ENCODE measurements around the gene SH3RF3. TPM values are rescaled to one million over a fixed set of nuclear protein-coding genes. Genes with fewer than 3 reads are reported as not detected.
A peak's percentile ranks its signal among the peaks of the same experiment; 100 is the strongest.

The SH3RF3 gene
- total RNA-seq, 1 donor from 2014 or later, result 7.4 TPM

GRCh38 chr2:109452318-109453305 is 323.6 kb downstream of the SH3RF3 start:
- Histone ChIP-seq H3K36me3 (no peaks in the 10 kb centered on the region), H3K4me1 (no peaks in the 10 kb centered on the region), H3K27ac (no peak overlapping the region), H3K9me3 (no peaks in the 10 kb centered on the region), H3K27me3 (no peaks in the 10 kb centered on the region), H3K4me3 (no peak overlapping the region)
- intact Hi-C loops (cut with DNase I), result no loop called here
- DNase-seq (peak; percentile 60), ATAC-seq (no peak)
- TF ChIP-seq CTCF (IDR thresholded peaks at IDR 0.05), result no peak

- no peak for ATAC-seq
- intact Hi-C loops (cut with DNase I), result no loop called here
Measured at GRCh38 chr2:109453371-109453995, 324.5 kb downstream of the SH3RF3 start.

GRCh38 chr2:109454304-109454703 is 325.3 kb downstream of the SH3RF3 start:
- intact Hi-C loops (cut with DNase I), result no loop called here
- Histone ChIP-seq H3K27me3 (no peaks in the 10 kb centered on the region), H3K9me3 (no peaks in the 10 kb centered on the region), H3K27ac (no peak overlapping the region), H3K4me3 (no peak overlapping the region), H3K4me1 (no peaks in the 10 kb centered on the region), H3K36me3 (no peaks in the 10 kb centered on the region)
- TF ChIP-seq CTCF (IDR thresholded peaks at IDR 0.05), result no peak
- no peak for ATAC-seq
- peak; percentile 34 for DNase-seq

More at GRCh38 chr2:109453371-109453995, 324.5 kb downstream of the SH3RF3 start:
- no peak overlapping the region for H3K4me3 ChIP-seq
- H3K27me3 ChIP-seq, result no peaks in the 10 kb centered on the region
- DNase-seq, result peak; percentile 32
- H3K36me3 ChIP-seq, result no peaks in the 10 kb centered on the region
- no peak for TF ChIP-seq CTCF (IDR thresholded peaks at IDR 0.05)
- no peak overlapping the region for H3K27ac ChIP-seq
- no peaks in the 10 kb centered on the region for H3K4me1 ChIP-seq
- no peaks in the 10 kb centered on the region for H3K9me3 ChIP-seq

GRCh38 chr2:109454765-109455394 is 325.9 kb downstream of the SH3RF3 start:
- no peaks in the 10 kb centered on the region for H3K36me3 ChIP-seq
- DNase-seq, result peak; percentile 53
- H3K4me1 ChIP-seq, result no peaks in the 10 kb centered on the region

More at GRCh38 chr2:109454765-109455394, 325.9 kb downstream of the SH3RF3 start:
- Histone ChIP-seq H3K27me3 (no peaks in the 10 kb centered on the region), H3K9me3 (no peaks in the 10 kb centered on the region), H3K4me3 (no peak overlapping the region), H3K27ac (no peak overlapping the region)
- no peak for ATAC-seq
- intact Hi-C loops (cut with DNase I), result no loop called here
- no peak for TF ChIP-seq CTCF (IDR thresholded peaks at IDR 0.05)
